Activated CD4-positive, alpha-beta T cell treated with anti-CD3 and anti-CD28 coated beads, Interleukin-2, Interleukin-6, amounts not matched to agents 100 ng/mL and 50 ng/mL, durations not matched to agents 16 hours and 8 hours (primary cell): ENCODE results near the gene ANTXR2.
A peak's percentile ranks its signal among the peaks of the same experiment; 100 is the strongest.

Experiments
- DNase-seq: peaks from one replicate; pipeline ENCODE4 v3.0.0-alpha.2; 2020

ANTXR2 gene

DNA sequence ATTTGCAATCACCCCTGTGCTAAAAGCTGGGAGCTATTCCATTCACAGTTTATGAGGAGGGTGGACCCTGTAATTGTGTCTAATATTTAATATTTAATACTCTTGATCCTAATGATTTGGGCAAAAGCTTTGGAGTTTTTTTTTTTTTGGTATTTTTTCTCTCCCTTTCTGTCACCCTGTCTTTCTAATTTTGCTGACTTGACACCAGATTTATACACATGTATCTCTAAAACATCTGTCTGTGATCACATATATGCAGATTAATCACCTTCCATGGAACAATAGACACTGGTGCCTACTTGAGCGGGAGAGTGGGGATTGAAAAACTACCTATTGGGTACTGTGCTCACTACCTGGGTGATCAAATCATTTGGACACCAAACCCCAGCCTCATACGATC, 18.7 kb upstream of the ANTXR2 start:
- DNase-seq, result no peak

- no peak for DNase-seq
These were observed 18.2 kb upstream of the ANTXR2 start for GRCh38 chr4:80091184-80091583.

GRCh38 chr4:80090090-80090489, 17.1 kb upstream of the ANTXR2 start:
- no peak for DNase-seq

DNA sequence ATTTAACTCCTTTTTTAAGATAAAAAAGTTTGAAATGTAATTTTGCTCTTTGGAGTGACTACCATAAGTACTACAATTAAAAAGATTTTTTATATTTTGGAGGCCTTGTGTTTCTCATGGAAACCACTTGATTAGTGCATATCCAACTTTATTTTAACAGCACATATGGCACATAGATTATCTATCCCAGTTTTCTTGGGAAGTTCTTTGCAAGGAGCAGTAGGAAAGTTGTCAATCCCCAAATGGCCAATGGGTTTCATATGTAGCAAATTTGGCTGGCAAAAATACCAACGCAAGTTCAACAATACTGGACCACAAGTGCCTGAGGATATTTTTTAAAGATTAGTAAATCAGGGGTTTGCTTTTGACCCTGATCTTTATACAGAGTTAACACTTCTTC, 15.4 kb upstream of the ANTXR2 start:
- no peak for DNase-seq

- DNase-seq, result no peak
These were observed 13.3 kb upstream of the ANTXR2 start for GRCh38 chr4:80086296-80086695.

DNA sequence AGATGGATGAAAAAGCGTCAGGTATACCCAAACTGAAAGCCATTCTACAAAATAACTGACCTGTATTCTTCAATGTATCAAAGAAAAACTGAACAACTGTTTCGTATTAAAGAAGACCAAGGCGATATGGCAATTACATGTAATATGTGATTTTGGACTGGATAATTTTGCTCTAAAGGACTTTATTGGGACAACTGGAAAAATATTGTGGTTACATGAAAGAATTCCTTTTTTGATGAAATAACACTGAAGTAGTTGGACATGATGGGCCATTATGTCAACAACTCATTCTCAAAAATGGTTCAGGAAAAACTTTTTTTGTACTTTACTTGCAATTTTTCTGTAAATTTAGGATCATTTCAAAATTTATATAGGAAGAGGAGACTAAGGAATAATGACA, 12.1 kb upstream of the ANTXR2 start:
- DNase-seq, result no peak

DNA sequence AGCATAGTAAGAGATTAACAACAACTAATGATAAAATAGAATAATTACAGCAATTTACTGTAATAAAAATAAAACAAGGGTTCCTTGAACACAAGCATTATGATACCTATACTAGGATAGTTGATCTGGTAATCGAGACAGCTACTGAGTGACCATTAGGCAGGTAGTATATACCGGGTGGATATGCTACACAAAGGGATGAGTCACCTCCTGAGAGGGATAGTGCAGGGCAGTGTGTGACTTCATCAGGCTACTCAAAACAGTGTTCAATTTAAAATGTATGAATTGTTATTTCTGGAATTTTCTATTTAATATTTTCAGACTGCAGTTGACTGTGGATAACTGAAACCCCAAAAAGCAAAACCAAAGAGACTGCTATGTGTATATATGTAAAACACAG, 9.7 kb upstream of the ANTXR2 start:
- DNase-seq, result no peak

- no peak for DNase-seq
These were observed 8.5 kb upstream of the ANTXR2 start for GRCh38 chr4:80081566-80081965.

DNA sequence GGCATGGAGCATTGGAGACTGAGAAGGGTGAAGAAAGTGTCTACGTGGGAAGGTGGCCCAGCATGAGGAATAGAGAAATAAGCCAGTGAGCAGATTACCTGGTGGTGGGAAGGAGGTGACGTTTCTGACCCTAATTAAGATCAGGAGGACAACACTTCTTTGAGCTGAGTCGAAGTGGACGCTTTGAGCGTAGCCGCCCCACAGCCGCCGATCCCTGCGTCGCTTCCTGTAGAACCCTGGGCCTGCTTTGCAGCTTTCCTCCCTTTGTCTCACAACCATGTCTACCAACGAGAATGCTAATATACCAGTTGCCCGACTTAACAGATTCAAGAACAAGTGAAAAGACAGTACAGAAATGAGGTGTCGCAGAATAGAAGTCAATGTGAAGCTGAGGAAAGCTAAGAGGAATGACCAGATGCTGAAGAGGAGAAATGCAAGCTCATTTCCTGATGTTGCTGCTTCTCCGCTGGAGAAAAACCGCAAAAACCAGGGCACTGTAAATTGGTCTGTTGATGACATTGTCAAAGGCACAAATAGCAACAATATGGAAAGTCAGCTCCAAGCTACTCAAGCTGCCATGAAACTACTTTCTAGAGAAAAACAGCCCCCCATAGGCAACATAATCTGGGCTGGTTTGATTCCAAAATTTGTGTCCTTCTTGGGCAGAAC, 6.4 kb upstream of the ANTXR2 start:
- DNase-seq, result no peak

DNA sequence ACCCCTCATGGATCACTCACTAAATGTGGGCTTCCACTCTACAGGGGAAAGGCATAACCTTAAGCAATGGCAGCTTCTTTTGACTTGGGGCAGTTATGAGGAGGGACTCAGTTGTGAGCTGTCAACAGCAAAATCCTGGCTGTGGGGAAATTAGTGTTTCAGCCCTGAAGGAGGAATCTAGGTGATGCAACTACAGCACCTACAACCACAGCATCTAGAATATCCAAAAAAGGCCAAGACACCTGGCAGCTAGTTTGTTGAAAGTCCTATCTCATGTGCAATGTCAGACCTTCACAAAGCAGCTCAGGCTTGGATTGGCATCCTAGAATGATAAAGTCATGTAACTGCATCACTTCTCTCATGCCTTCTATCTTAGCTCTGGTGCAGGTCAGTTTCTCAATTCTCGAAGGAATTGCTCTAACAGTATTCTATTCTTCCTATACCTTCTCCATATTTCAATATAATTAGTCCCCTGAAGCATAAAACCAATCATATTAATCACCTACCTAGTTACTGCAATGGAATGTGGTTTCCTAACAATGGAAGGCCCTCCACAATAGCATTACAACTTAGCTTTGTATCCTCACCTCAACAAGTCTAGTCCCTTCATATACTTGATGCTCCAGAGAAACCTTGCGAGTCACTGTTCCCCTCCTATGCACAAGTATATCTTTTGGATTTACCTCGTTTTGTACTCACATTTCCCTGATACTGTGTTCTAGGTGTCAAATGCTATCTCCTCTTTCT, 5.5 kb upstream of the ANTXR2 start:
- no peak for DNase-seq

- peak; percentile 75 for DNase-seq
These were observed 4.6 kb upstream of the ANTXR2 start for GRCh38 chr4:80077639-80078038.

- no peak for DNase-seq
These were observed 3.7 kb upstream of the ANTXR2 start for GRCh38 chr4:80076681-80077080.

DNA sequence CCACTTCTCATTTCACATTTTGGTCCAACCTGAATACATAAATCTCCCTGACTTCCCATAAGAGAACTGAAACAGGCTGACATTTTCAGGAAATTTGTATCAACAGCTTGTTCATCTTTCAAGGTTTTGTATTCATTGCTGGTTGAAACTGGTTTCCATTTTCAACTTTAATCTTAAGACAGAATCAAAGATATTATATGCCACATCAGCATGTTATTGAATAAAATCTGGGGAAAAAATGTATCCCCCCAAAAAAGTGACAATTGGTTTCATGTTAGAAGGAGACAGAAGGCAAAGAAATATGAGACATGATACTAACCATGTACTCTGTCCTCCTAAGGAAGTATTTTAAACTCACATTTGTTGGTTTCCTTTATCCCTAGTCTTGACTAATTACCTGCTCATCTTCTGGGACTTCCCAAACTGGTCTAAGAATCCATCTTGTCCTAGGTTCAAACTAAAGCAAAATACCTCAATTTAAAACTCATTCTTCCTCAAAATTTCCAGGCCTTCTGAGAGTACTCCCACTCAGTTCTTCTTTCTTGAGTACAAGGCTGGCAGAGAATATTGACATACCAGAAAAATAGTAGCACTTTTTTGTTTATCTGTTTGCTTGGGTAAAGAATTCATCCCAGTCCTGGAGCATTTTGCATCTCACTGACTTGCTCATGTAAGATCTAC, 3.1 kb upstream of the ANTXR2 start:
- no peak for DNase-seq

DNA sequence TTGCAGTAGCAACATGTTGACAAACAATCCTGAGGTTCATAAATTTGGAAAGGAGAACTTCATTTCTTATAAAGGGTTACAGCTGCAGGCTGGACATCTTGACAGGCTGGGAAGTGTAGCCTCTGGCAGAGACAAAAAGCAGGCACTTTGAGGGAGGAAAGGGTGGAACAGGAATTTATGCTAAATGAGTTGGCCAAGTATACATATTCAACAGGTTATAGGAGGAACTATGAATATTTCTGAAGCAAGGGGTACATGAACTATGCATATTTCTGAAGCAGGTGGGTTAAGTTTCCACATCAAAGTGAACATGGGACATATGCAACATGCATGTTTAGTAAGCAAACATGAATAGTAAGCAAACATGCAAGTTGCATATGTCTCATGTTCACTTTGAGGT, 1.6 kb upstream of the ANTXR2 start:
- no peak for DNase-seq

DNA sequence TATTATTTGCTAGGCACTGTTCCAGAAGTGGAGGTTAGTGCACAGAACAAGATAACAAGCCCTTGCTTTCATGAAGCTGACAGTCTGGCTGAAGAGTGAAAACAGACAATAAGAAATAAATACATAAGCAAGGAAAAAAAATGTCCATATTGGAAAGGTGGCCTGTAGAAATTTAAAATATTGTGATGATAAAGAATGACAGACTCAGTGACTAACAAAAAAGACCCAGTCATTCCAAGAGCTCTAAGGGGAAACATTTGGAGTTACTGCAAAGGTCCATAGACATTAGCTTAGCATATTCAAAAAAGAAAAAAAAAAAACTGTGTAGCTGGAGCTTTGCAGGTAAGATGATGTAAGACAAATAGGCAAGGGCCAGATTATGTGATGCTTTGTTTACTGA, 1.0 kb upstream of the ANTXR2 start:
- DNase-seq, result peak; percentile 36

DNA sequence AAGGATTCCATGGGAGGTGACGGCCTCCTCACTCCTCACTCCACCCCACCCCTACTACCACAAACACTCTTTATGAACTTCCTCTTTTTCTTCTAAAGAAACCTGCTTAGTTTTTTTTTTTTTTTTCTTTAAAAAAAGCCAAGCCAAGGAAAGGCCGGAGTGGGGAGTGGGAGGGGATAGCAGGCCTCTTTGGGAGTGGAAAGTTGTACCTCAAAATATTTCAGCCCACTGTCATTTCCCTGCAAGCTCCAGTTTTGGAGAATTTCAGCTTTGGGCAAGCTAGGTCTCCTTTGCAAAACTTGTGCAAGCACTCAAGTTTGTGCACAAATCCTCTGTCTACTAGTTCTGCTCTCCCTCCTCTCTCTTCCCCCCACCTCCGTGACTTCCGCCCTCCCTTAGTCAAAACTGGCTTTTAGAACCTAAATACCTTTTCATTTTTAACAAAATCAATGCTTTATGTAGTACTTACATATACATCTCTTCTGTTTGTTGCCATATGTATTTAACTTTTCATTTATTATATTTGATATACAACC, 512 bp upstream of the ANTXR2 start:
- DNase-seq, result peak; percentile 68

GRCh38 chr4:80072228-80072743, 743 bp downstream of the ANTXR2 start:
- DNase-seq, result peak; percentile 71

DNA sequence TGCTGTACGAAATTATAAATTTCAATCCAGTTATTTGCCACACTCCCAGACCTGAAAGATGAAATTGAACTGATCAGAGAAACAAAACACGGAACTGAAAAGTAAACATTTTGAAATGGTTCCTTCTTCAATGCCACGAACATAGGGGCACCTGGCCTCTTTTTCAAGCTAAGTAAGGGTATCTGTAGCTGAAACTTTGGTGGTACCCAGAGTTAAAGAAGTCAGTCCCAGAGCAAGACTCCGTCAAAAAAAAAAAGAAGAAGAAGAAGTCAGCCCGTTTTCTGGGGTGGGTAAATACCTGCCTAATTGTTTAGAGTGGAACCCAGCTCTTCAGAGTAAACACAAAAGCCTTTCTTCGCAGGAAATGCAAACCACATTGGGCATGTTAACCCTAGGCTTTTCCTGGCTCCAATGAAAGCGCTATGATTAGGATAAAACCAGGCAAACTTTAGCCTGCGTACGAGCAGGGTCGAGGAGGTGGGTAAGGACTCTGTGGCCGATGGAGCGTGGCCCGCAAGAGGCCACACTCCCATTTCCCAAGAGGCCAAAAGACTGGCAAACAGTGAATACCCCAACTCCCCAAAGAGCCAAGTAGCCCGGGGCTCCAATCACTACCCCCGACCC, 1.3 kb downstream of the ANTXR2 start:
- no peak for DNase-seq

DNA sequence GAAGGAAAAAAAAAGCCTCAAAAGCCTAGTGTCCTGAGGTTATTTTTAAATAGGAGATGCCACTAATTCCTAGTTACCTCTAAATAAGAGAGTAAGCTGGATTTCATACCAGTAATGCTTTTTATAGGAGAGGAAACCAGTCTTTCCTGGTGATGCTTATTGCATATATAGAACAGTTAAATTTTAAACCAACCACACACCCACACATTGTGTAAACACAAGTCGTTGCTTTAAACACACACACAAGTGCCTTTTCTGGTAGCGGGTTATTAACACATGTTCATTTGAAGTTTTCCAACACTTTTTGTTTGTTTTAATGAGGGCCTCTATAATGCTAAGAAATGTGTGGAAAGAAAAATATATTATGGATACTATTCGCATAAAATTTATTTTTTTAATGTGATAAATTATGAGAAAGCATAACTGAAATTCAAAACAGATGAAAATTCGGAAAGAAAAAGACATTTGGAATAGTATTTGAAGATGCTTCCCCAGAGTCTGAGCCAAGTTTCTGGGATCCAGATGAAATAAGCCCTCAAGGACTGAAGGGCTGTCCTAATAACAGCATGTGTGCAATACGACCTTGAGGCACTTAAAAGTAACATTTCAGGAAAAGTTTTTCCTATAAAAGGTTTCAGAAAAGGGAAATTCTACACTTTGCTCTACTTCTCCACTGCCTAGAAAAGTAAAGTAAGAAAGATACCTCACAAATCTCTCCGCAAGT, 2.0 kb downstream of the ANTXR2 start:
- no peak for DNase-seq

- DNase-seq, result peak; percentile 44
These were observed 2.9 kb downstream of the ANTXR2 start for GRCh38 chr4:80069837-80070731.

- peak; percentile 61 for DNase-seq
These were observed 3.8 kb downstream of the ANTXR2 start for GRCh38 chr4:80069108-80069836.
